Calu3 (cell line): Measurements from ENCODE around the gene CKAP5. TPM values are rescaled to one million over a fixed set of nuclear protein-coding genes. Genes with fewer than 3 reads are reported as not detected.

Experiments
- BruUV-seq: library from RNA; stranded (reverse); fragments of 400-500 nt; replicated peaks from 2 replicates; lab custom pipeline; 2021; lab: Mats Ljungman, UMichigan
- CTCF ChIA-PET: fragments of 300-600 bp; sonication (Branson Sonifier 250); formaldehyde crosslinking; loops from one replicate; lab custom pipeline; 2022; ENCODE audit warnings: antibody characterized with exemption; lab: Charles Lee
- DNase-seq: peaks from one replicate; pipeline ENCODE4 v3.0.0; 2022
- H3K27ac Mint-ChIP-seq: one replicate; pipeline ENCODE4 v1.8.0; 2022; ENCODE audit warnings: mixed read lengths; ENCODE audit not compliant: unreplicated experiment
- H3K27me3 Mint-ChIP-seq: one replicate; pipeline ENCODE4 v1.8.0; 2022; ENCODE audit warnings: mixed read lengths; ENCODE audit not compliant: unreplicated experiment
- H3K36me3 Mint-ChIP-seq: one replicate; pipeline ENCODE4 v1.8.0; 2022; ENCODE audit warnings: mild to moderate bottlenecking, moderate library complexity, mixed read lengths; ENCODE audit not compliant: insufficient read depth, unreplicated experiment
- H3K4me1 Mint-ChIP-seq: one replicate; pipeline ENCODE4 v1.8.0; 2022; ENCODE audit warnings: mild to moderate bottlenecking, low read depth, mixed read lengths; ENCODE audit not compliant: unreplicated experiment
- H3K4me3 Mint-ChIP-seq: one replicate; pipeline ENCODE4 v1.8.0; 2022; ENCODE audit warnings: mild to moderate bottlenecking, low read depth, moderate library complexity, mixed read lengths; ENCODE audit not compliant: unreplicated experiment
- H3K9me3 Mint-ChIP-seq: one replicate; pipeline ENCODE4 v1.8.0; 2022; ENCODE audit warnings: low read depth, mixed read lengths; ENCODE audit not compliant: unreplicated experiment
- intact Hi-C: fragments of 100-400 bp; cut with micrococcal nuclease; formaldehyde crosslinking; loops from one replicate; pipeline ENCODE4 v1.10.0; 2022; ENCODE audit not compliant: unreplicated experiment
- total RNA-seq: library from RNA; stranded (reverse); gene quantifications from 2 replicates; pipeline ENCODE4 v1.2.3, GENCODE V29; 2022
- TF ChIP-seq, protein P1 (sequence below): fragments of 200-600 bp; IDR thresholded peaks from one replicate; pipeline ENCODE4 v1.8.0; 2022; ENCODE audit warnings: antibody characterized with exemption; ENCODE audit not compliant: unreplicated experiment

The CKAP5 gene
- total RNA-seq, 1 experiment from 2014 or later, result 140 TPM

DNA sequence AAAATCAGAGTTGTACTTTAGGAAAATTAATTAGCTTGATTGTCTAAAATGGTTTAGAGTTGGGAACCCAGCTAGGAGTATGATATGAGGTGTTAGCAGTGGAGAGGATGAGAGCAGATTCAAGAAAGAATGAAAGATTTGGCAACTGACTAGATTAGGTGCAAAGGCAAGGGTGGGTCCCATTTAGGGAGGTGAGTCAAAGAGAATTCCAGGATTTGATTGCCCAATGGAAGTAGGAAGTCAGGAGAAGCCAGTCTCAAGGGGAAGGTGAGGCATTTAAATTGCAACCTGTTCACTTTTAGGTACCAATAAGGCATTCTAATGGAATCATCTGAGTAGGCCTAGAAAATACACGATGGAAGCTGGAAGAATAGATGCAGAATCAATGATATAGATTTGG is 3.6 kb upstream of the CKAP5 start:
- no peak overlapping the region for H3K27ac Mint-ChIP-seq
- no peak overlapping the region for H3K4me3 Mint-ChIP-seq
- CTCF ChIA-PET, result no interaction called here
- H3K36me3 Mint-ChIP-seq, result peaks cover 19% of the 10 kb centered on the region
- H3K9me3 Mint-ChIP-seq, result no peaks in the 10 kb centered on the region
- intact Hi-C loops, result no loop called here
- TF ChIP-seq, protein P1, sequence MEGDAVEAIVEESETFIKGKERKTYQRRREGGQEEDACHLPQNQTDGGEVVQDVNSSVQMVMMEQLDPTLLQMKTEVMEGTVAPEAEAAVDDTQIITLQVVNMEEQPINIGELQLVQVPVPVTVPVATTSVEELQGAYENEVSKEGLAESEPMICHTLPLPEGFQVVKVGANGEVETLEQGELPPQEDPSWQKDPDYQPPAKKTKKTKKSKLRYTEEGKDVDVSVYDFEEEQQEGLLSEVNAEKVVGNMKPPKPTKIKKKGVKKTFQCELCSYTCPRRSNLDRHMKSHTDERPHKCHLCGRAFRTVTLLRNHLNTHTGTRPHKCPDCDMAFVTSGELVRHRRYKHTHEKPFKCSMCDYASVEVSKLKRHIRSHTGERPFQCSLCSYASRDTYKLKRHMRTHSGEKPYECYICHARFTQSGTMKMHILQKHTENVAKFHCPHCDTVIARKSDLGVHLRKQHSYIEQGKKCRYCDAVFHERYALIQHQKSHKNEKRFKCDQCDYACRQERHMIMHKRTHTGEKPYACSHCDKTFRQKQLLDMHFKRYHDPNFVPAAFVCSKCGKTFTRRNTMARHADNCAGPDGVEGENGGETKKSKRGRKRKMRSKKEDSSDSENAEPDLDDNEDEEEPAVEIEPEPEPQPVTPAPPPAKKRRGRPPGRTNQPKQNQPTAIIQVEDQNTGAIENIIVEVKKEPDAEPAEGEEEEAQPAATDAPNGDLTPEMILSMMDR, result no peak
- no peaks in the 10 kb centered on the region for H3K27me3 Mint-ChIP-seq
- peaks cover 11% of the 10 kb centered on the region for H3K4me1 Mint-ChIP-seq
- BruUV-seq, result no TSS peak
- no peak for DNase-seq

DNA sequence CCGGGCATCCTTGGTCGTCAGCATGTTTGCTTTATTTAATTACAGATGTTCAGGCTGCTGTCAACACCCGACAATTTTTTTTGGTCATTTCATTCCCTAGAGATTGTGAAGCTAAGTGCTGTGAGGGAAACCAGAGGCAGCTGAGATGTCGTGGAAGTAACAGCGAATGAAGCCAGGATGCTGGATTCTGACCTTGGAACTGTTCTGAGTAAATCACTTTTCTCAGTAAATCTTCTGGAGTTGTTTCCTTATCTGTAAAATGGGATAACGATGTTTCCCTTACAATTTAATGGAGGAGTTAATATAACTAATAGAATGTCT is 390 bp upstream of the CKAP5 start:
- peaks cover 18% of the 10 kb centered on the region for H3K4me1 Mint-ChIP-seq
- H3K27ac Mint-ChIP-seq, result peak overlapping the region; percentile 77
- no peaks in the 10 kb centered on the region for H3K9me3 Mint-ChIP-seq
- H3K36me3 Mint-ChIP-seq, result peaks cover 35% of the 10 kb centered on the region
- TF ChIP-seq, protein P1, result no peak
- TSS peak; percentile 81 for BruUV-seq
- intact Hi-C loops, result no loop called here
- no peak for DNase-seq
- H3K4me3 Mint-ChIP-seq, result peak overlapping the region; percentile 95
- H3K27me3 Mint-ChIP-seq, result no peaks in the 10 kb centered on the region
- CTCF ChIA-PET, result interaction anchor here (0.6 kb wide), 1 partner anchor 19 kb away, joined by 3 read pairs; no protein-coding TSS in a partner anchor

DNA sequence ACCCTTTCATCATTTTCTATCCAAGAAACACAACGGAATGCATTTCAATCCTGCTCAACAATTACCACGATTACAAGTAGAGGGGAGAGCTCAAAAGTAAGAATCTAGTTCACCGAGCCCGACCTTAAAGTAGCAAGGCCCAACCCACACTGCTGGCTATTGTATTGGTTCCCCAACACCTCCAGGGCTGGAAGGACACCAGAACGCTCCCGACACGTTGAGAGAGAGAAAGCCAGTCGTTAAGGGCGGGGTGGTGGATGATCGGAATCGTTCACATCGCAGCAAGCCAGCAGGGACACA is 690 bp downstream of the CKAP5 start:
- TF ChIP-seq, protein P1, result no peak
- no peak for DNase-seq
- BruUV-seq, result no TSS peak
- Mint-ChIP-seq H3K4me3 (peak overlapping the region; percentile 95), H3K4me1 (peaks cover 18% of the 10 kb centered on the region), H3K27ac (peak overlapping the region; percentile 84), H3K9me3 (no peaks in the 10 kb centered on the region), H3K27me3 (no peaks in the 10 kb centered on the region), H3K36me3 (peaks cover 35% of the 10 kb centered on the region)
- intact Hi-C loops, result no loop called here
- CTCF ChIA-PET, result no interaction called here

DNA sequence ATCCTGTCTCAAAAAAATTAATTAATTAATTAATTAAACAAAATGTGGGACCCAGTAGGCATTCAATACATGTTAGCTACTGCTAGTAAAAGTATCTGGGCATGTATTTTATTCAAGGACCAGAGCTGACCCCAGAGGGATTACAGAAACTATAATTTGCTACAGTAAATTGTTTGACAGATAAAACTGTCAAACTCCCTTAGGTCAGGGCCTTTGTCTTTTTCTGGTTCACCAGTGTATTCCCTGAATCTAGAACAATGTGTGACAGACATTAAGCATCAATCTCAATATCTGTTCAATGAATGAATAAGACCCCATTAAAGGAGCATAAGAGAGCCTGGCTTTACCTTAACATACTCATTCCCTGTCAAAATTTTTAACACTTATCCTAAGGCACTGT is 6.0 kb downstream of the CKAP5 start:
- CTCF ChIA-PET, result interaction anchor here (0.8 kb wide), 1 partner anchor 927 kb away, joined by 3 read pairs; no protein-coding TSS in a partner anchor
- no peak overlapping the region for H3K27ac Mint-ChIP-seq
- H3K4me3 Mint-ChIP-seq, result no peak overlapping the region
- no peak for DNase-seq
- peaks cover 16% of the 10 kb centered on the region for H3K4me1 Mint-ChIP-seq
- intact Hi-C loops, result no loop called here
- peaks cover 21% of the 10 kb centered on the region for H3K36me3 Mint-ChIP-seq
- BruUV-seq, result no TSS peak
- H3K9me3 Mint-ChIP-seq, result no peaks in the 10 kb centered on the region
- H3K27me3 Mint-ChIP-seq, result no peaks in the 10 kb centered on the region
- TF ChIP-seq, protein P1, result no peak
